IPS-NIHi11 (cell line): ENCODE data around the gene ADARB2.
A peak's percentile ranks its signal among the peaks of the same experiment; 100 is the strongest.

ENCODE experiments used
- DNase-seq: peaks from one replicate; pipeline ENCODE4 v3.0.0; 2012; ENCODE audit warnings: mixed read lengths, low spot score

Gene ADARB2

DNA sequence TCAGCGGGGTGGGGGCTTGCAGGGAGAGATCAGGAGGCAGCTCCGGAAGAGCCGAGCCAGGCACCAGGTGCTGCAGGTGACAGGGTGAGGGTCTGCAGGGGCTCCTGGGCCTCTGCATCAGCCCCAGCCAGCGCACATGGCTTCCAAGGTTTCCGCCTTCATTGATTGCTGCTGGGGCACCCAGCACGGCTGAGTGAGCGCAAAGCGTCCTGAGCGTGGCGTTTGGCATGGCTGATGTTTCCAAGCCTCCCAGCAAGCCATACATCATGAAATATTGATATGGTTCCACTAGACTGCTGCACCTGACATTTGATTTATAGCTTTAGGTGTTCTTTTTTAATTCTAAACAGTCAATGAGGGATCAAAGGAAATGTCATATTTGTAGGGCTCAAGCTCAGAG is 422.1 kb downstream of the ADARB2 start:
- DNase-seq = no peak

DNA sequence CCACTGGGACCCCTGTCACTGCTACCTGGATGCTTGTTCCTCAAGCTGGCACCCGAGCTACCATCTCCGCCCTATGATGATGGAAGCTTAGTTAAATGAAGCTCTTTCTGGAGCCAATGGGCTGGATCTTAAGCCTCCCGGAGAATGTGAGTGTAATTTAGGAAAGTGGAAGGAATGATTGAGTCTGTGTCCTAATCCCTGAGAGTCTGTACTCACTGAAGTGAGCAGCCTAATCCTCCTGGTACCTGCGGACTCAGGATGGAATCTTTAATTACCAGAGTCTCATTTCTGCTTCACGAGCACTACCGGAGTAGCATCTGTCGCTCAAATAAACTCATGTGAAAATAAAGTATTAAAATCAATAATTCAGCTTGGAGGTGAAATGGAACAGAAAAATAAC is 425.6 kb downstream of the ADARB2 start:
- no peak for DNase-seq

DNA sequence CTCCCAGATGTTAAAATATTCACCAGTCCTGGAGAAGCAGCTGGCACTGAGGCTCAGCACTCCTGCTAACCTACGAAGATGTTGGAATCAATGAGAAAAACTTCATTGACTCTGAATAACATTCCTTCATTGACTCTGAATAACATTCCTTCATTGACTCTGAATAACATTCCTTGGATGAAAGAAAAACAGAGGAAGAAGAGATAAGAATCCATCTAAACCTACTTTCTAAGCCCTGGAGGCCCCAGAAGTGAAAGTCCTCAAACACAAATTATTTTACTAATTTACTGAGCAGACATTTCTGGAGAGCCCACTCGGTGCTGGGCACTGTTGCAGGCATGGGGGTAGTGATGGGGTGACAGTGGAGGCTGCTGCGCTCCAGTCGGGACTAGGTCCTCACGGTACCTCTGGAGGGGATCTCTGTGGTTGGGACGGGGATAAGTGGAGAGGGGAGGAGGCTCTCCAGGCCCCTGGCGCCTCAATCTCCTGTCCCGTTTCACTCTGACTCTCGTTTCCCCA is 427.0 kb downstream of the ADARB2 start:
- peak; percentile 55 for DNase-seq

DNA sequence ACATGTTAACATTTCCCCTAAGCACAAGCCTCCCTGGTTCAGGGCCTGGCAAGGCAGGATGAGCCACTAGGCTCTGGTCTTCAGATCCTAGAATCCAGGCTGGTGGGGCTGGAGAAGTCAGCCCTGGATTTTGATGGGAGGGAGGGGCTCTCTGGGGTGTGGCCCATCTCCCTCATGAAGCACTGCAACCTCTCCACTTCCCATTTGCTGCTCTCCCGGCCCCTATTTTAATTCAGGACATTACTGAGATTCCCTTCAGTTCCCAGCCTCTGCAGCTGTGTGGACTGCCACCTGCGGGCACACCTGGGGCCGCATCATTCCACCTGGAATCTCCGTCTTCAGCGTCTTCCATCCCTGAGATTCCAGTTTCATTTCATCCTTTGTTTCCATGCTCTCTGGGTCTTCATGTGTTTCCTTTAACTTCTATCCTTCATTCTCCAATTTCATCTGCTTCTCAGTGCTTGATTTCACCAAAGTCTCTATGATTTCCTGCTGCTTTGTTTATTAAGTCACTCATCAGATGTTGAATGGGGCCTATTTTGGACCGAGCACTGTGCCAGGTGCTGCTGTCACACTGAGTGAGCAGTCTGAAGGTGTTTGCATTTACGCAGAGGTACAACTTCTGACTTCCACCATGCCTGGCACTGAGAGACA is 427.6 kb downstream of the ADARB2 start:
- DNase-seq = peak; percentile 59

DNA sequence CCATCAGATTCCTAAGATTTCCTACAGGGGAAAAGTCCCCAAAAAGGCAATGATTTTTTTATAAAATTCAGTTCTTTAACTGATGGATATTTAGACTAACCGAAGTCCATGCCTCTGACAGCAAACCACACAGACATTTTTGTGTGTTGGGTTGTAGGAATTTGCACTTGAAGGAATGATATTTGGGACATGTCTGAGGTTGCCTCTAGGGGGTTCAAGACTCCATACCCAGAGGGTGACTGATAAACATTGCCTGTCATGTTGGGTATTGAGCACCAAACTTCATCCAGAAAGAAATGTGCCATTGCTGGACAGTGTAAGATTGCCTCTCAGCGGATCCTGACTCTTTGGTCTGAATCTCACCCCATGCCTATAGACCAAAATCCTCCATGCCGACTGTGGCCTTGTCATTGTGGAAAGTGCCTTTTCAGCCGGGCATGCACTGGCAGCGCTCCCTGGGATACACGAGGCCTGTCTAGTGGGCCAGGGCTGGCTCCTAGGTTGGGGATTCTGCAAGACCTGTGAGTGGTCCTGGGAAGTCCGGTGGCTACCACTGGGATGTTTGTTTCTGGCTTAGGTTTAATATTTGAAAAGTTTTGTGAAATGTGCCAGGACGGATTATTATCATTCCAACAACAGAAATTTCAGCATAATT is 428.2 kb downstream of the ADARB2 start:
- DNase-seq = no peak

DNA sequence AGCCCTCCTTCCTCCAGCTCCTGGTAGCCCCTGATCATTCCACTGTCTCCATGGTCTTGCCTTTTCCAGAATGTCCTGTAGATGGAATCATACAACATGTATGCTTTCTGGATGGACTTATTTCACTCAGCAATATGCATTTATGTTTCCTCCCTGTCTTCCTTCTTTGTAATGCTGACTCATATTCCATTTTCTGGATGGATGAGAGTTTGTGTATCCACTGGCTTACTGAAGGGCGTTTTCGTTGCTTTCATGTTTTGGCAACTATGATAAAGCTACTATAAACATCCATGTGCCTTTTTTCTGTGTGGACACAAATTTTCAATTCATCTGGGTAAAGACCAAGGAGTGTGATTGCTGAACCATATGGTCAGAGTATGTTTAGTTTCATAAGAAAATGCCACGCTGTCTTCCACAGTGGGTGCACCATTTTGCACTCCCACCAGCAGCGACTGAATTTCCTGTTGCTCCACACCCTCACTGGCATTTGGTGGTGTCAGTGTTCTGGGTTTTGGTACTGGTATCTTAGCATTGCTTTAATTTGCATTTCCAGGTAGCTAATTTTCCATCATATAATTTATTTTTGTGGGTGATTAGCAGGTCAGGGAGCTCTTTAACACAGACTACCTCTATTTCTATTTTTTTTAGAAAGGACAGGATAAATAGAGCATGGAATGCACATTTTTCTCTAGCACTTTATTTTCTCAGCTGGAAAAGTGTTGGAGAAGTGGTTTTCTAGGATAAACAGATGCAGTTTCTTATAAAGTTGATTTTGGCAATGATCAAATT is 429.0 kb downstream of the ADARB2 start:
- DNase-seq = no peak

DNA sequence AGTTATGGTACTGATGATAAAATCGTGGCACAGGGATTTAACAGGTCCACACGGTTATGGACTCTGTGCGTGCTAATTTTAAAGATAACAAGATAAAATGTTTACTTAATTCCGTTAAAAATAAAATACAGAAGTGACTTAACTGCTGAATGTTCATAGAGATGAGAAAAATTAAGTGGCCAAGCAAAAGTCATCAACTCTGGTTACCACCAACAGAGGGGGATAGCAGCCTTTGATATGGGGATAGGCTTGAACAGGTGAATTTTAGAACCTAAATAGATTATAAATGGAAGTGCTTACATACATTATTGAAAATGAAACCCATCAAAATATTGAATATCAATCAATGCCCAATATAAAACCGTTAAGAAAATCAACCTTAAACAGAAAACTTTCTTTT is 436.2 kb downstream of the ADARB2 start:
- DNase-seq = no peak

DNA sequence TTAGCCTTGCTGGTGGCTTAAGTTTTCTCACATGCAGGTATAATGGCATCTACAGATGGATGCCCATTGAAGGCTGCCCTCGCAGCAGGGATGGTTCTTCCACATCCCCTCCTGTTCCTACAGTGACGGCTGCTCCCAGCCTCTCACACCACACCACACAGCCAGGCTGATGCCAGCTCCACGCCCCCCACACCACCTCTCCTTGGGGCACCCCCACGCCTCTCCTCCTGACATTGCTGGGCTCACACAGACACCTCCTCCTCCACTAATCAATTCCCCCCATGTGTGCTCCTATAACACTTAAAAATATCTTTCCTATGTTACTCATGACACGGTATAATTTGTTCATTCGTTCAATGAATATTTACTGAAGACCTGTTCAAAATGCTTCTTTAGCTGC is 437.1 kb downstream of the ADARB2 start:
- no peak for DNase-seq

DNA sequence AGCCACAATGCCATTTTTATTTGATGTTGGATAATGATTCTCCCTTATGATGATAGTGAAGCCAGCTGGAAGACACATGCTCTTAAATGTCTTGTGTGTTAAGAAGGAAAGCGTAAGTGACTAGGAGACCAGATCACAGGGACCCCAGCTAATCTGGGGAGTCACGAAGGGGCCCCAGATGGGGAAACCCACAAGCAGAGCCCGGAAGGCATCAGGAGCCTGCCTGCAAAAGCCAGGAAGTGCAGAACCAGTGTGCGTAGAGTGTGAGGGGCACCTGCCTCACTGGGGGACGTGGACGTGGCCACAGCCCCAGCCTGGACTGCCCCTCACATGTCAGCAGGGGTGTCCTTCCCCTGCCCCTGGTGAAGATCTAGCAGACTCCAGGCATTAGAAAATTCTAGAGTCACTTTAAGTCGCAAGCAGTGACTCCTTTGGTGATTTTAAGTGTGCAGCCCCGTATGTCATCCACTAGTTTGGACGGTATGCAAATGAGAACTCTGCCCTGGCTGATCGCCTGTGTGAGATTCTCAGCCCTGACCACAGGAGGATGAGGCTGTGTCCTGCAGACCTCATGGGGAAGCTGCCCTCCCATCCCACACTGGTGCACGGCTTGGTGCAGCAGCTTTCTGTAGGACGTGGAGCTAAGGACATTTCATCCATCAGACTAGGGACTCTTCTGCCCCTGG is 438.1 kb downstream of the ADARB2 start:
- DNase-seq = no peak

DNA sequence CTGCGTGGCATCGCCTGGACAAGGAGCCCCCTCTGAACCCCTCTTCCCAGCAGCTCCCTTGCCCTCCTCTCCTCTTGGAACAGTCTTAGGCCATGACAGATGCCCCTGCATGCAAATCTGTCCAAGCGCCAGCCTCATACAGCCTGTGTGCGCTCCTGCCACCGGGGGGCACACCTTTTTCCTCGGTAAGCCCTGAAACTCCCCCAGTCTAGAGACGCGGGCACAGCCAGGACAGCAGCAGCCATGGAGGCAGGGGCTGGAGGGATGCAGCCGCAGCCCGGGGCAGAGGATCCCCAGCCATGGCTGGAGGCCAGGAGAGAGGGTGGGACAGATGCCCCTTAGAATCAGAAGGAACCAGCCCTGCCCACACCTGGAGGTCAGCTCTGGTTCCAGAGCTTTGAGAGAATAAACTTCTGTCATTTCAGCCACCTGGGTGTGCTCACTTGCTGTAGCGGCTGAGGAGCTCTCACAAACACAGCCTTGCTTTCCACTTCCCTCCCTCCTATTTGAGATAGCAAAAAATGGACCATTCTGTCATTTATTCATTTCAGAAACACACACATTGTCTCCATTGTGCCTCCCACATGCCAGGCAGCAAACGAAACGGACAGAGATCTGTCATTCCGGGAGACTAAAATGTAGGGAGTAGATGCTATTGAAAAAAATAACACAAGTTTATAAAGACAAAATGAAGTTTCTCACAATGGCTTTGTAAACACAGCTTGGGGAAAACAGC is 439.6 kb downstream of the ADARB2 start:
- DNase-seq = no peak

DNA sequence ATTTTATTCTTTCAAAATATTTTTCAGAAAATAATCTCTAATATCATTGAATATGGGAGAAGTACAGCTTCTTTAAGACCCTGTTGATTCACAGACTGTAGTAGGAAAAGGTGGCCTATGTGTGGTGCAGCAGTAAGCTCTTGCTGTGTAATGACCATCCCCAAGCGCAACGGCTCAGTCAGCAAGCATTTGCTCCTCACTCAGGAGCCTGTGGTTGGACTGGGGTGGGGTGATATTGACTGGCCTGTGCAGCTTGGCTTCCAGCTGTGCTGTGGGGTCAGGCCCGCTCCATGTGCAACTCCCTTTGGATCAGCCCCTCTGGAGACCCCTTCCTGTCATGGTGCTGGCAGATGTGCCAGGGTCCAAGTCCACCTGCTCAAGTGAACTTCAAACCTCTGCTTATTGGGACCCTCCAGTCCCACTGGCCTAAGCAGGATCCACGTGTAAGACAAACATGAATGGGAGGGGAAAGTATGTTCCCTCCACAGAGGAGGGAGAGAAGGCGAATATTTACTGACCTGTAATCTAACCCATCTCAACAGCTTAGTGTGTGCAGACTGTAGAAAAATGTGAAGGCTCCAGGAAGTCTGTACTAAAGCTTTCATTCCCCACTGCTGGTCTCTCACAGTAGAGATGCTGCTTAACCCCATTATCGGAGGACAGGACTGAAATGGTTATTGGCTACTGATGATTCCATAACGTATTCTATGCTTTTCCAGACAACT is 441.4 kb downstream of the ADARB2 start:
- no peak for DNase-seq

DNA sequence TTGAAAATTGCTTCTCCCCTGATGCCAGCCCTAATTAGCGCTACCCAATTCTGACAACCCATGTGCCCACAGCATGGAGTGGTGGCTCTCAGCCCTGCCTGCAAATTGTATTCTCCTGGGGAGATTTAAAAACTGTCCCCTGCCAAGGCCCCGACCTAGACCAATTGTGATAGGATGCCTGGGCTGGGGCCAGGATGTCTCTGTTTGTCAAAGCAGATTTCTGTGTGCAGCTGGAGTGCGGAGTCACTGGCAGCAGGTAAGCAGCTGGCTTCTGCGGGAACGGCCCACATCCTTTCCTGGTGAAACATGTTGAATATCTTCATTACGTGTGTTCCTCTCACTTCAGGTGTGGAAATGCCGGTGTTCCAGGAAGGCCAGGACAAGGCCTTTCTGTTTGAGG is 442.6 kb downstream of the ADARB2 start:
- DNase-seq = no peak

DNA sequence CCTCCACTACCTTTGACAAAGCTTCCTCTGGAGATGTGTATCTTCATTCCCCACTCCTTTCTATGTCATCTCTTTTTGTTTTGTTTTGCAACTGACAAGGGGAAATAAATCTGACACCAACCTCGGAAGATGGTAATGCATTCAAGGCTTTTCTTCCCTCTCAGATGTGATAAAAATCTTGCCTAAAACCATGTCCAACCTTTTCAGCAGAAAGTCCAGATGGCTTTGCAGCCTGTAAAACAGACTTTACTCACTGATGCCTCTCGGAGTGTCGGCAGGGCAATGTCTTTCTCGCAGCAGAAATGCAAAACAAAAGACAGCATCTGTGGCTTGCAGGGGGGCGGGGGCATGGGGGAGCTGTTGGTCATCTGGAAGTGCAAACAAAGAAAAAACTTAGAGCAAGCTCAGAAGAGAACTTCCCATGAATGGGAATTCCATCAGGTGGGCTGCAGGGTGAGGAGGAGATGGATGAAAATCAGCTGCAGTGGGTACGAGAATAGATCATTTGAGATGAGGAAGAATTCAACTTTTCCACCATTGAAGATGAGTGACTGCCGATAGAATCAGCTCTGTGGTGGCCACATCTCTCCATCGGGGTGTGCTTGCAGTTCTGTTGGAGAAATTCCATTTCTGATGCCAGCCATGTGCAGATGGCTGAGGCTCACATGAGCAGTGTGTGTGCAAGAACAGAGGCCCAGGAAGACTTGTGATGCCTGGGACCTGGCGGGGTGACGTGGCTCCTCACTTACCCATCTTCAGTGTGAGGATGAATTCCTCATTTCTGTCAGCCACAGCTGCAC is 443.5 kb downstream of the ADARB2 start:
- DNase-seq = no peak

DNA sequence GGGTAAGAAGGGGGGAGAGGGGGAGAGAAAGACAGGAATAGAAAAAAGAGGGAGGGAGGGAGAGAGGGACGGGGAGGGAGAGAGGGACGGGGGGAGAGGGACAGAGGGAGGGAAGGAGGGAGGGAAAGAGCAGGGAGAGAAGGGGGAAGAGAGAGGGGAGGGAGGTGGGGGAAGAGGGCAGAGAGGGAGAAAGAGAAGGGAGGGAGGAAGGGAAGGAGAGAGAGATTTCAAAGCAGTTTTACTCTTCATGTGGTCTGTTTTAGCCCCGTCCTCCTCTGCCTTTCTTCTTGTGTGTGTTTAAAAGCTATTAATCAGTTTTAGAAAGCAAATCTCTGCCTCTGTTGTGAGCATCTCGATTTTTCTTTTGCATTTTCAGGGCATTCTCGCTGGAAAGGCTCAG is 444.2 kb downstream of the ADARB2 start:
- DNase-seq = no peak

DNA sequence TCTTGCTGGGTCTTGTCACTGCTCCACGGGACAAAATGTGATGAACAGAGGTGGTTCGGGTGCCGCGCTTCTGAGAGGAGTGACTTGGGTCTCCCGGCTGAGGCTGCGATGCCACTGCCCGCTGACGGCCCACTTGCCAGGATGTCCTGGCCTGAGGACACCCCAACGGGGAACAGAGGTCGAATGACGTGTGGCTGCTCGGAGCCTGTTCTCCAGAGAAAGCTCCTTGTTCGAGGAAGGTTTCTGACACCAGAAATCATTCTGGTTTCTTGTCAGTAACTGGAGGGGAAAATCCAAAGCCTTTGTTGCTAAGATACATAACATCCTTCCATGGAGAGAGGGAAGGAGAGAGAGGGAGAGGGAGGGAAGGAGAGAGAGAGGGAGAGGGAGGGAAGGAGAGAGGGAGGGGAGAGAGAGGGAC is 444.7 kb downstream of the ADARB2 start:
- DNase-seq = no peak

DNA sequence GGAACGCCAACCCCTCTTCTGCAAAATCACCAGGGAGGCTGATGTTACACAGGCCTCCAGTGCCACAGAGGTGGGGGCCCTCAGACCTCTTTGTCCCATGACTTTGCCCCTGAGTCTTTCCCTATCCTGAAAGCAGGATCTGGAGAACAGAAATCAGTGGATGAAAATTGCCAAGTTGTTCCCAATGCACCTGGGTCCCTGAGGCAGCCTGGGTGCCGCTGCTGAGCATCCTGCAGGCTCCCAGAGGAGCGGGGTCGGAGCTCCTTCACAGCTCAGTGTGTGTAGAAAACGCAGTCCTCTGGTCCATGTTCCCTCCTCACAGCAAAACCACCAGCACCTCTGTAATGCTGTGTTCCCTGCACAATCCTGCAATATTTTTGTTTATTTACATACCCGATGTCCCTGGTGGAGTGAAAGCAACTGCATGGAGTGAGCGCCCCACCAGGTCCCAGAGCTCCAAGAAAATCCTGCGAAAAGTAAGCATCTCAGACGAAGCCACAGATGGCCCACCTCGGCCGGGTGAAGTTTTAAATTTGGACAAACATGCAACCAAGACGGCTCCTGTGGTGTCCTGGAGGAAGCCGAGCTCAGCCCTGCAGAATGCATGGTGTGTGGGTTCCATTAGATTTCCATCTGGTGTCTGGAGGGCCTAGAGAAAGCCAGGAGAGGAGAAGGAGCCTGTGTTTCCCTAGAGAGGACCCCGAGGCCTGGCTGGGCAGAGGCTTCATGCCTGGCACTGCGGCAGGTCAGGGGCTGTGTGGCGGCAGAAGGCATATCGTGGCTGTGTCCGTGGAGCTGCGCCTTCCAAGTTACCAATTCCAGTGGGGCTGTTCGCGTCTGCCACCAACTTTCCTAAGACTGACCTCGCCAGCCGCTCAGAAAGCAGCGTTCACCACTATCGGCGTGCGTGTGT is 445.9 kb downstream of the ADARB2 start:
- DNase-seq = no peak

DNA sequence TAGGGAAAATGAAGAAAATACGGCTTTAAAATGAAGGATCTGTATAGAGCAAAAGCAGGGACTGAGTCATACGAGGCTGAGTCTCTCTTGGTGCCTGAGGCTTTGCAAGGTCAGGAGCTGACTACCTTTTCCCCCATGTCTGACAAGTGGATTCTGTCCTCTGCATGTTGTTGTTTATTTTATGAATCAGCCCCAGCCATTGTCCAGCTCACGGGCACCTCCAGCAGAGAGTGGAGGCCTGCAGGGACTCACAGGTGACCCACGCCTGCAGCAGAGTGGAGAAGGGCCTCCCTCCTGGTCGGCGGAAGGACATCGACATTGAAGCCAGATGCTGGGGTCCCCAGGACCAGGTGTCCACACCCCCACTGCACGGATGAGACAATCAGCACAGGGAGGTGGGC is 447.3 kb downstream of the ADARB2 start:
- DNase-seq = no peak

DNA sequence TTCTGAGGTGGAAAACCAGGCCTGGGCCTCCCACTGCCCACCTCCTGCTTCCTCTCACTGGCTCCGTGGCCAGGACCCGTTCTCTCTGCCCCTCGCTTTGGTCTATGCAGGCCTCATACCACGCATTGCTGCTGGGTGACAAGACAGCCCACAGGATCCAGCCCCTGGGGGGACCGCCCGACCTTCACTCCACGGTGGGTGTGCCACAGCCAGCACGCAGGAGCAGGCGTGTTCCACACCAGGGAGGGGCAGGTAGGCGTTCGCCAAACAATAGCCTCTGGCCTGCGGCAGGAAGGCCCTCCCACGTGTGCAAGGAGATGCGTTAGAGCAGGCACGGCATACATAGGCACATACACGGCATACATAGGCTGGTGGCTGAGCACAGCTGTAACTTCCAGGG is 447.7 kb downstream of the ADARB2 start:
- DNase-seq = no peak

DNA sequence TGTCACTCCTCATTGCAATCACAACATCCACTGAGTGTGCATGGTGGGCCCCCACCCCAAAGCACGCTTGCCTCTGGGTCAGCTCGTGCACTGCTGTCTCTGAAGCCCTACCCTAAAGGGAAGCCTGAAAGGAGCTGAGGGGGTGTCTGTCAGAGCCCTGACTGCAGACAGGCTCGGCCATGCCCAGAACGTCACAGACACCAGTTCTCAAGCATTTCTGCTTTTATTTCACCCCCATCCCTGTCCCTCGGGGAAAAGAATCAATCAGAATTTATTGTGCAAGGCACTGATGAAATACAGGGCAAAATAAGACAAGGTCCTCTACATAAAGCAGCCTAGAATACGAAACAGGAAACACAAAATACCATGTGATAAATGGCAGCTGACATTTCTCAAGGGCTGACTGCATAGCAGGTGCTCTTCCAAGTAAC is 449.3 kb downstream of the ADARB2 start:
- DNase-seq = no peak
